Measurements from ENCODE around the gene GNAI2.

GRCh38 chr3:50187750-50188149, 48.3 kb upstream of the GNAI2 start:
- no peak for TF ChIP-seq CTCF (IDR thresholded peaks at IDR 0.05)
- no peak for TF ChIP-seq POLR2A (IDR thresholded peaks at IDR 0.05)

Measured in Peyer's patch (tissue), 4 donors.